ENCODE measurements around the gene ZNF365.
"Not testable (repeated sequence)": the region's sequence is repeated elsewhere in the genome, so short reads cannot be mapped to it uniquely, and the experiment has no call there.

Gene ZNF365

DNA sequence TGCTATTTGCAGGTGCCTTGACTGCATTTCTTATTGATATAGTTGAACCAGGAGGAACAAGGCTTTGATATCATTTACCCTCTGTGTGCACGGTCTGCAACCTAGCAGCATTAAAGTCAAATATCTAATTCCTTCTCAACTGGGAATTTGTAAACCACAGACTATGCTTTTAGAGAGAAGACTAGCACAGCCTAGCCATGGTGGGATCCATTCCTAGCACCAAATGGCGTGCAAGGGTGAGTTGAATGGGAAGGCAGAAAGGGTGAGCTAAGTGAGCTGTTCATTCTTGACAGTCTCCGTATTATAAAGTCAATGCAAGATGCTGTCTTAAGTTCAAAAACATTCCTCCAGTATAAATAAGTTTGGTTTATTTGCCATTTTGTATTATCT is 2.9 kb downstream of the ZNF365 start:
- no peak for DNase-seq (ENCODE audit: low read depth)
- TF ChIP-seq, protein P1, sequence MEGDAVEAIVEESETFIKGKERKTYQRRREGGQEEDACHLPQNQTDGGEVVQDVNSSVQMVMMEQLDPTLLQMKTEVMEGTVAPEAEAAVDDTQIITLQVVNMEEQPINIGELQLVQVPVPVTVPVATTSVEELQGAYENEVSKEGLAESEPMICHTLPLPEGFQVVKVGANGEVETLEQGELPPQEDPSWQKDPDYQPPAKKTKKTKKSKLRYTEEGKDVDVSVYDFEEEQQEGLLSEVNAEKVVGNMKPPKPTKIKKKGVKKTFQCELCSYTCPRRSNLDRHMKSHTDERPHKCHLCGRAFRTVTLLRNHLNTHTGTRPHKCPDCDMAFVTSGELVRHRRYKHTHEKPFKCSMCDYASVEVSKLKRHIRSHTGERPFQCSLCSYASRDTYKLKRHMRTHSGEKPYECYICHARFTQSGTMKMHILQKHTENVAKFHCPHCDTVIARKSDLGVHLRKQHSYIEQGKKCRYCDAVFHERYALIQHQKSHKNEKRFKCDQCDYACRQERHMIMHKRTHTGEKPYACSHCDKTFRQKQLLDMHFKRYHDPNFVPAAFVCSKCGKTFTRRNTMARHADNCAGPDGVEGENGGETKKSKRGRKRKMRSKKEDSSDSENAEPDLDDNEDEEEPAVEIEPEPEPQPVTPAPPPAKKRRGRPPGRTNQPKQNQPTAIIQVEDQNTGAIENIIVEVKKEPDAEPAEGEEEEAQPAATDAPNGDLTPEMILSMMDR (IDR thresholded peaks at IDR 0.05; ENCODE audit: insufficient read depth, low read depth, low read length, missing control alignments): no peak
- H3K4me3 ChIP-seq (ENCODE audit: low read depth, low read length): no peak overlapping the region

- TF ChIP-seq, protein P1 (IDR thresholded peaks at IDR 0.05; ENCODE audit: insufficient read depth, low read depth, low read length, missing control alignments): no peak
- no peak overlapping the region for H3K4me3 ChIP-seq (ENCODE audit: low read depth, low read length)
- DNase-seq (ENCODE audit: low read depth): no peak
Observed at GRCh38 chr10:62377966-62378365, 3.8 kb downstream of the ZNF365 start.

GRCh38 chr10:62378877-62379276 is 4.7 kb downstream of the ZNF365 start:
- H3K4me3 ChIP-seq (ENCODE audit: low read depth, low read length); DNase-seq (ENCODE audit: low read depth): not testable (repeated sequence)

GRCh38 chr10:62379394-62379793 is 5.2 kb downstream of the ZNF365 start:
- TF ChIP-seq, protein P1 (IDR thresholded peaks at IDR 0.05; ENCODE audit: insufficient read depth, low read depth, low read length, missing control alignments): no peak
- no peak overlapping the region for H3K4me3 ChIP-seq (ENCODE audit: low read depth, low read length)
- no peak for DNase-seq (ENCODE audit: low read depth)

DNA sequence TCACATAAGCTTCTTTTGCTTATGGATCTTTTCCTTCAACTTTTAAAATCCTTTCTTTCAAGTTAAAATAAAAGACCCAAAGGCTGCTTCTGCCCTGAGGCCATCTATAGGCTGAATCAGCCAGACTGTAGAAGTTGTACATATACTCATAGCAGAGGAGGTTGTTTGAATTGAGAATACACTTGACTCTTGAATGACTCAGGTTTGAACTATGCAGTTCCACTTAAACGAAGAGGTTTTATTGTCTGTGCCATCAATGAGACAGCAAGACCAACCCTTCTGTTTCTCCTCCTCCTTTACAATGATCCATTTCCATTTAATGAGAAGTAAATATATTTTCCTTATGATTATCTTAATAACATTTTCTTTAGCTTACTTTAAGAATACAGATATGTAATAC is 5.8 kb downstream of the ZNF365 start:
- TF ChIP-seq, protein P1 (IDR thresholded peaks at IDR 0.05; ENCODE audit: insufficient read depth, low read depth, low read length, missing control alignments): no peak
- no peak overlapping the region for H3K4me3 ChIP-seq (ENCODE audit: low read depth, low read length)
- DNase-seq (ENCODE audit: low read depth): no peak

GRCh38 chr10:62381385-62382102 is 7.4 kb downstream of the ZNF365 start:
- TF ChIP-seq, protein P1 (IDR thresholded peaks at IDR 0.05; ENCODE audit: insufficient read depth, low read depth, low read length, missing control alignments): no peak
- DNase-seq (ENCODE audit: low read depth): no peak

GRCh38 chr10:62382831-62383230 is 8.7 kb downstream of the ZNF365 start:
- TF ChIP-seq, protein P1 (IDR thresholded peaks at IDR 0.05; ENCODE audit: insufficient read depth, low read depth, low read length, missing control alignments): no peak
- H3K4me3 ChIP-seq (ENCODE audit: low read depth, low read length): no peak overlapping the region
- no peak for DNase-seq (ENCODE audit: low read depth)

More at GRCh38 chr10:62381385-62382102, 7.4 kb downstream of the ZNF365 start:
- no peak overlapping the region for H3K4me3 ChIP-seq (ENCODE audit: low read depth, low read length)
